Muscle layer of colon (tissue), 2 donors: ENCODE measurements around the gene CD7.

ENCODE experiments used
- H3K27ac ChIP-seq: one replicate; pipeline ENCODE4 v1.7.0; 2013; ENCODE audit warnings: low read depth, mild to moderate bottlenecking, low read length, moderate library complexity
- H3K27me3 ChIP-seq, 2 donors: one replicate each; pipeline ENCODE4 v1.7.0; 2013; ENCODE audit warnings: low read length in 2 of 2, mild to moderate bottlenecking in 2 of 2; ENCODE audit not compliant: insufficient read depth in 2 of 2, control insufficient read depth in 1 of 2
- H3K36me3 ChIP-seq: one replicate; pipeline ENCODE4 v1.7.0; 2013; ENCODE audit warnings: mild to moderate bottlenecking, low read length; ENCODE audit not compliant: insufficient read depth
- H3K4me1 ChIP-seq: one replicate; pipeline ENCODE4 v1.7.0; 2013; ENCODE audit warnings: mild to moderate bottlenecking, low read length; ENCODE audit not compliant: insufficient read depth
- H3K4me3 ChIP-seq, 2 donors: one replicate each; pipeline ENCODE4 v1.7.0; 2013; ENCODE audit warnings: low read length in 2 of 2, low read depth in 1 of 2, mild to moderate bottlenecking in 1 of 2, moderate library complexity in 1 of 2
- H3K9ac ChIP-seq: one replicate; pipeline ENCODE4 v1.7.0; 2013; ENCODE audit warnings: low read length
- H3K9me3 ChIP-seq: one replicate; pipeline ENCODE4 v1.7.0; 2013; ENCODE audit warnings: mild to moderate bottlenecking, low read length
- donor health status: abdominal sarcoma.
- donor health status: Adenocarcinoma of cecum.

The CD7 gene

GRCh38 chr17:82323514-82324234 lies 6.3 kb upstream of the CD7 start:
- H3K27ac ChIP-seq: no peak overlapping the region
- no peak overlapping the region for H3K4me3 ChIP-seq
- no peaks in the 10 kb centered on the region for H3K27me3 ChIP-seq
- H3K36me3 ChIP-seq: peaks cover 5% of the 10 kb centered on the region
- H3K4me1 ChIP-seq: no peaks in the 10 kb centered on the region
- no peaks in the 10 kb centered on the region for H3K9me3 ChIP-seq
- H3K9ac ChIP-seq: no peak overlapping the region

- Histone ChIP-seq H3K9me3 (no peaks in the 10 kb centered on the region), H3K27ac (no peak overlapping the region), H3K4me3 (no peak overlapping the region), H3K9ac (no peak overlapping the region), H3K27me3 (no peaks in the 10 kb centered on the region), H3K36me3 (peaks cover 5% of the 10 kb centered on the region), H3K4me1 (no peaks in the 10 kb centered on the region)
Measured at GRCh38 chr17:82322526-82323453, 5.4 kb upstream of the CD7 start.

- Histone ChIP-seq H3K27me3 (peaks cover 0 to 5% of the 10 kb centered on the region in 2 donors), H3K4me1 (no peaks in the 10 kb centered on the region), H3K27ac (no peak overlapping the region), H3K9ac (no peak overlapping the region), H3K9me3 (no peaks in the 10 kb centered on the region), H3K36me3 (peaks cover 5% of the 10 kb centered on the region), H3K4me3 (no peak overlapping the region)
Measured at GRCh38 chr17:82321947-82322466, 4.6 kb upstream of the CD7 start.

GRCh38 chr17:82320956-82321927 lies 3.8 kb upstream of the CD7 start:
- Histone ChIP-seq H3K9ac (no peak overlapping the region), H3K9me3 (no peaks in the 10 kb centered on the region), H3K4me3 (no peak overlapping the region), H3K27ac (no peak overlapping the region), H3K27me3 (peaks cover 4 to 13% of the 10 kb centered on the region in 2 donors), H3K36me3 (peaks cover 5% of the 10 kb centered on the region), H3K4me1 (no peaks in the 10 kb centered on the region)

- peaks cover 10 to 22% of the 10 kb centered on the region in 2 donors for H3K27me3 ChIP-seq
- H3K36me3 ChIP-seq: peaks cover 5% of the 10 kb centered on the region
- no peak overlapping the region for H3K9ac ChIP-seq
- no peak overlapping the region for H3K4me3 ChIP-seq
- no peaks in the 10 kb centered on the region for H3K9me3 ChIP-seq
- H3K27ac ChIP-seq: no peak overlapping the region
- no peaks in the 10 kb centered on the region for H3K4me1 ChIP-seq
Measured at GRCh38 chr17:82320140-82320840, 2.9 kb upstream of the CD7 start.

- peaks cover 1% of the 10 kb centered on the region for H3K36me3 ChIP-seq
- no peaks in the 10 kb centered on the region for H3K4me1 ChIP-seq
- H3K9ac ChIP-seq: no peak overlapping the region
- no peaks in the 10 kb centered on the region for H3K9me3 ChIP-seq
- peaks cover 17 to 28% of the 10 kb centered on the region in 2 donors for H3K27me3 ChIP-seq
- no peak overlapping the region for H3K4me3 ChIP-seq
- H3K27ac ChIP-seq: no peak overlapping the region
Measured at GRCh38 chr17:82319619-82320062, 2.2 kb upstream of the CD7 start.

GRCh38 chr17:82318772-82319606 lies 1.6 kb upstream of the CD7 start:
- peaks cover 23 to 35% of the 10 kb centered on the region in 2 donors for H3K27me3 ChIP-seq
- H3K36me3 ChIP-seq: no peaks in the 10 kb centered on the region
- no peak overlapping the region for H3K27ac ChIP-seq
- no peak overlapping the region for H3K4me3 ChIP-seq
- H3K4me1 ChIP-seq: no peaks in the 10 kb centered on the region
- H3K9me3 ChIP-seq: no peaks in the 10 kb centered on the region
- H3K9ac ChIP-seq: no peak overlapping the region

- Histone ChIP-seq H3K9me3 (no peaks in the 10 kb centered on the region), H3K27ac (no peak overlapping the region), H3K9ac (no peak overlapping the region), H3K36me3 (no peaks in the 10 kb centered on the region), H3K27me3 (peaks cover 30 to 44% of the 10 kb centered on the region in 2 donors), H3K4me3 (no peak overlapping the region), H3K4me1 (no peaks in the 10 kb centered on the region)
Measured at GRCh38 chr17:82318169-82318498, 726 bp upstream of the CD7 start.

GRCh38 chr17:82316651-82317393 lies 586 bp downstream of the CD7 start:
- no peak overlapping the region for H3K9ac ChIP-seq
- no peaks in the 10 kb centered on the region for H3K36me3 ChIP-seq
- H3K4me3 ChIP-seq: no peak overlapping the region
- H3K9me3 ChIP-seq: no peaks in the 10 kb centered on the region
- H3K27ac ChIP-seq: no peak overlapping the region
- peaks cover 30 to 46% of the 10 kb centered on the region in 2 donors for H3K27me3 ChIP-seq
- H3K4me1 ChIP-seq: no peaks in the 10 kb centered on the region
